Left colon (tissue), 2 donors: ENCODE measurements around the gene HSD11B1L. TPM values are rescaled to one million over a fixed set of nuclear protein-coding genes. Genes with fewer than 3 reads are reported as not detected.

Source experiments
- ATAC-seq: fragments of 200-7000 bp; cut with Tn5 transposase; one replicate; pipeline ENCODE4 v1.9.1; 2020; ENCODE audit warnings: mild to moderate bottlenecking, moderate library complexity
- DNase-seq, 2 donors: peaks; one replicate each; pipeline ENCODE4 v3.0.0-alpha.2; 2020
- intact Hi-C, 2 donors: fragments of 100-400 bp; cut with DNase I in 1 of 2; cut with micrococcal nuclease in 1 of 2; formaldehyde crosslinking; loops; one replicate each; pipeline versions ENCODE4 v1.11.2 to v1.14.0; 2022; cut with DNase I, micrococcal nuclease
- long read RNA-seq: library from polyadenylated mRNA; unstranded; transcript quantifications from one replicate; pipeline ENCODE4 v2.0.0, GENCODE V29; 2021
- total RNA-seq, 2 donors: library from RNA; stranded (reverse); fragmentation: NEBNext Ultra II Directional; extraction: Animal tissue kit (Norgen Biotek cat#: 25700); gene quantifications; one replicate each; pipeline ENCODE4 v1.2.1, GENCODE V29; 2021
- donor health status: DM: no; HTN: no; CAD: no.
- donor health status: DM: yes; HTN: yes; CAD: no.

HSD11B1L gene
- total RNA-seq, result 1 to 10 TPM; 3.5 to 3.8 TPM
- long read RNA-seq, partial matches to known transcripts, result 1 of 3 reads
- long read RNA-seq, other reads (novel, unspliced or antisense), result 1 of 3 reads

GRCh38 chr19:5680437-5681368 lies at the start of gene HSD11B1L, which contains the start of gene MICOS13:
Gene HSD11B1L (plus strand): TSS chr19:5681027. CDS start chr19:5684833, 3,806 bp downstream.
Gene MICOS13 (minus strand): TSS chr19:5680516. CDS start chr19:5680486, 30 bp downstream.
- DNase-seq (peak; percentile 98 to 100), ATAC-seq (peak; percentile 89)
- intact Hi-C loops, result no loop called here

- ATAC-seq (no peak), DNase-seq (no peak)
- intact Hi-C loops, result no loop called here
These were observed 49.1 kb upstream of the HSD11B1L start for GRCh38 chr19:5631567-5632240.

- no peak for DNase-seq
- intact Hi-C loops, result no loop called here
- ATAC-seq, result peak; percentile 44
These were observed 48.6 kb upstream of the HSD11B1L start for GRCh38 chr19:5632241-5632612.

GRCh38 chr19:5632657-5633056 lies 48.2 kb upstream of the HSD11B1L start:
- DNase-seq (no peak), ATAC-seq (peak; percentile 65)
- intact Hi-C loops, result no loop called here

GRCh38 chr19:5635427-5635826 lies 45.4 kb upstream of the HSD11B1L start:
- intact Hi-C loops, result no loop called here
- DNase-seq, result no peak
- no peak for ATAC-seq

GRCh38 chr19:5637971-5638370 lies 42.9 kb upstream of the HSD11B1L start:
- no peak for ATAC-seq
- intact Hi-C loops, result no loop called here
- no peak for DNase-seq

- intact Hi-C loops, result no loop called here
- DNase-seq, result no peak
- ATAC-seq, result no peak
These were observed 39.7 kb upstream of the HSD11B1L start for GRCh38 chr19:5641171-5641570.

- no peak for DNase-seq
- intact Hi-C loops, result no loop called here
- ATAC-seq, result no peak
These were observed 38.6 kb upstream of the HSD11B1L start for GRCh38 chr19:5642204-5642603.

GRCh38 chr19:5643060-5643459 lies 37.8 kb upstream of the HSD11B1L start:
- ATAC-seq, result no peak
- intact Hi-C loops, result no loop called here

GRCh38 chr19:5644037-5644436 lies 36.8 kb upstream of the HSD11B1L start:
- no peak for DNase-seq
- no peak for ATAC-seq
- intact Hi-C loops, result no loop called here

More at GRCh38 chr19:5643060-5643459, 37.8 kb upstream of the HSD11B1L start:
- no peak for DNase-seq

- DNase-seq, result no peak
- intact Hi-C loops, result no loop called here
- no peak for ATAC-seq
These were observed 35.4 kb upstream of the HSD11B1L start for GRCh38 chr19:5645409-5645808.

GRCh38 chr19:5646703-5647102 lies 34.1 kb upstream of the HSD11B1L start:
- intact Hi-C loops, result no loop called here
- ATAC-seq (no peak), DNase-seq (no peak)

GRCh38 chr19:5648464-5648863 lies 32.4 kb upstream of the HSD11B1L start:
- DNase-seq (no peak), ATAC-seq (no peak)
- intact Hi-C loops, result no loop called here

GRCh38 chr19:5651361-5651760 lies 29.5 kb upstream of the HSD11B1L start:
- ATAC-seq (no peak), DNase-seq (no peak)
- intact Hi-C loops, result no loop called here

- intact Hi-C loops, result no loop called here
- DNase-seq, result no peak
- ATAC-seq, result no peak
These were observed 28.6 kb upstream of the HSD11B1L start for GRCh38 chr19:5652261-5652660.

GRCh38 chr19:5654931-5655330 lies 25.9 kb upstream of the HSD11B1L start:
- no peak for DNase-seq

GRCh38 chr19:5655412-5655811 lies 25.4 kb upstream of the HSD11B1L start:
- intact Hi-C loops, result no loop called here
- ATAC-seq (peak; percentile 95), DNase-seq (peak in 1 of 2 donors; percentile 30)

More at GRCh38 chr19:5654931-5655330, 25.9 kb upstream of the HSD11B1L start:
- ATAC-seq, result no peak
- intact Hi-C loops, result no loop called here

GRCh38 chr19:5661483-5661882 lies 19.3 kb upstream of the HSD11B1L start:
- intact Hi-C loops, result no loop called here
- DNase-seq (no peak), ATAC-seq (no peak)

- DNase-seq (no peak), ATAC-seq (no peak)
- intact Hi-C loops, result no loop called here
These were observed 16.9 kb upstream of the HSD11B1L start for GRCh38 chr19:5663904-5664303.

- intact Hi-C loops, result no loop called here
- ATAC-seq, result no peak
- DNase-seq, result no peak
These were observed 16.3 kb upstream of the HSD11B1L start for GRCh38 chr19:5664515-5664914.
